ENCODE results near the gene IDH2. TPM values are rescaled to one million over a fixed set of nuclear protein-coding genes. Genes with fewer than 3 reads are reported as not detected.
"Not testable (repeated sequence)": the region's sequence is repeated elsewhere in the genome, so short reads cannot be mapped to it uniquely, and the experiment has no call there.

IDH2 gene
- total RNA-seq, 6 donors from 2014 or later = 41.5 to 72.1 (median 48.7) TPM

DNA sequence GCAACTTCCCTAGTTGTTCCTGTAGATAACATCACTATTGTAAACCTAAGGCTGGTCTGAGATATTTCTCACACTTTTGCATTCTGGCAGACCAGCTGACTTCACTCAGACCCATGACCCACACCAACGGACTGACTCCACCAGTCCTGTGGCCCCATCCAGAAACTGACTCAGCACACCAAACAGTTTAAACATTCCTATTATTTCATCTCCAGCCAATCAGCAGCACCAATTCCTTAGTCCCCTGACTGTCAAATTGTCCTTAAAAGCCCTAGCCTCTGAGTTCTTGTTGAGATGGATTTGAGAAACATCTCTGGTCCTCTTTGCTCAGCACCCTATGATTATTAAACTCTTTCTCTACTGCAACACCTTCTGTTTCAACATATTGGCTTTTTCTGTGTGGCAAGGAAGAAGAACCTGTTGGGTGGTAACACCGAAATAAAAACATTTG is 12.2 kb upstream of the IDH2 start:
- ATAC-seq (ENCODE audit: low FRiP score in 2 of 2) (no peak), DNase-seq (no peak)
- Histone ChIP-seq H3K36me3 (no peaks in the 10 kb centered on the region), H3K4me1 (no peaks in the 10 kb centered on the region), H3K27ac (no peak overlapping the region), H3K9me3 (peaks cover 0 to 16% (median 13%) of the 10 kb centered on the region in 4 donors), H3K27me3 (no peaks in the 10 kb centered on the region), H3K4me3 (no peak overlapping the region)
- 74 to 79% methylated on average over 2 of the region's 2 CpGs for WGBS, 2 donors
- TF ChIP-seq POLR2A (IDR thresholded peaks at IDR 0.05) = no peak
- TF ChIP-seq, protein P1, sequence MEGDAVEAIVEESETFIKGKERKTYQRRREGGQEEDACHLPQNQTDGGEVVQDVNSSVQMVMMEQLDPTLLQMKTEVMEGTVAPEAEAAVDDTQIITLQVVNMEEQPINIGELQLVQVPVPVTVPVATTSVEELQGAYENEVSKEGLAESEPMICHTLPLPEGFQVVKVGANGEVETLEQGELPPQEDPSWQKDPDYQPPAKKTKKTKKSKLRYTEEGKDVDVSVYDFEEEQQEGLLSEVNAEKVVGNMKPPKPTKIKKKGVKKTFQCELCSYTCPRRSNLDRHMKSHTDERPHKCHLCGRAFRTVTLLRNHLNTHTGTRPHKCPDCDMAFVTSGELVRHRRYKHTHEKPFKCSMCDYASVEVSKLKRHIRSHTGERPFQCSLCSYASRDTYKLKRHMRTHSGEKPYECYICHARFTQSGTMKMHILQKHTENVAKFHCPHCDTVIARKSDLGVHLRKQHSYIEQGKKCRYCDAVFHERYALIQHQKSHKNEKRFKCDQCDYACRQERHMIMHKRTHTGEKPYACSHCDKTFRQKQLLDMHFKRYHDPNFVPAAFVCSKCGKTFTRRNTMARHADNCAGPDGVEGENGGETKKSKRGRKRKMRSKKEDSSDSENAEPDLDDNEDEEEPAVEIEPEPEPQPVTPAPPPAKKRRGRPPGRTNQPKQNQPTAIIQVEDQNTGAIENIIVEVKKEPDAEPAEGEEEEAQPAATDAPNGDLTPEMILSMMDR (IDR thresholded peaks at IDR 0.05) = no peak
- TF ChIP-seq EP300 (IDR thresholded peaks at IDR 0.05) = no peak
- no peak for TF ChIP-seq POLR2AphosphoS5 (IDR thresholded peaks at IDR 0.05)

DNA sequence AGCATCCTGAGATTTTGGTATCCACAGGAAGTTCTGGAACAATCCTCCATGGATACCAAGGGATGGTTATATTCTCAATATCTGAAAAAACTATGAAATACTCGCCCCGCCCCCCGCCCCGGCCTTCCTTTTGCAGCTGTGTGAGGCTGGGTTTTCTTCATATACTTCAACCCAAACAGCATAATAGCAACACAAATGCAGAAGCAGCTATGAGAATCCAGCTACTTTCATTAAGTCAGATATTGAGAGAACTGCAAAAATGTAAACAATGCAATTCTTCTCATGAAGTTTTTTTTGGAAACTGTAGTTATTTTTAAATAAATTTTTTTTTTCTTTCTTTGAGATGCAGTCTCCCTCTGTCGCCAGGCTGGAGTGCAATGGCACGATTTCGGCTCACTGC is 10.9 kb upstream of the IDH2 start:
- DNase-seq (no peak), ATAC-seq (ENCODE audit: low FRiP score in 2 of 2) (no peak)
- no peak overlapping the region for H3K4me3 ChIP-seq
- H3K4me1 ChIP-seq = no peaks in the 10 kb centered on the region
- 79 to 81% methylated on average over 6 to 7 of the region's 7 CpGs for WGBS, 2 donors
- no peaks in the 10 kb centered on the region for H3K27me3 ChIP-seq
- no peak overlapping the region for H3K27ac ChIP-seq
- no peaks in the 10 kb centered on the region for H3K36me3 ChIP-seq
- no peak for TF ChIP-seq EP300 (IDR thresholded peaks at IDR 0.05)
- TF ChIP-seq POLR2AphosphoS5 (IDR thresholded peaks at IDR 0.05) = no peak
- TF ChIP-seq, protein P1 (IDR thresholded peaks at IDR 0.05) = no peak
- TF ChIP-seq POLR2A (IDR thresholded peaks at IDR 0.05) = no peak
- peaks cover 0 to 16% (median 13%) of the 10 kb centered on the region in 4 donors for H3K9me3 ChIP-seq

DNA sequence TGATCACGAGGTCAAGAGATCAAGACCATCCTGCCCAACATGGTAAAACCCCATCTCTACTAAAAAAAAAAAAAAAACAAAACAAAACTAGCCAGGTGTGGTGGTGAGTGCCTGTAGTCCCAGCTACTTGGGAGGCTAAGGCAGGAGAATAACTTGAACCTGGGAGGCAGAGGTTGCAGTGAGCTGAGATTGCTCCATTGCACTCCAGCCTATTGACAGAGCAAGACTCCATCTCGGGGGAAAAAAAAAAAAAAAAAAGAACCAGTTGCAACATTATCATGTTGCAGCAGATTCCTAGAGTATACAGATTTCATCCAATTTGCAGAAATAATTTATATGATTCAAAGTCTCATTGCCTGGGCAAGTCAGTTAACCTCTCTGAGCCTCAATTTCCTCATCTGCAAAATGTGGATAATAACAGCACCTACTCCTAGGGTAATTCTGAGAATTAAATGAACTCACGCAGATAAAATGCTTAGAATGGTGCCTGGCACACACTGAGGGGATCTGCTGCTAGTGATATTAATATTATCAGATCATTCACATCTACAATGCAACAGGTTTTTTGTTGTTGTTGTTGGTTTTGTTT is 7.0 kb upstream of the IDH2 start:
- not testable (repeated sequence) for DNase-seq; H3K36me3 ChIP-seq; H3K27ac ChIP-seq; H3K4me1 ChIP-seq; H3K4me3 ChIP-seq; ATAC-seq (ENCODE audit: low FRiP score in 2 of 2); H3K27me3 ChIP-seq; H3K9me3 ChIP-seq
- WGBS, 2 donors = 81 to 82% methylated on average over 3 of the region's 3 CpGs

DNA sequence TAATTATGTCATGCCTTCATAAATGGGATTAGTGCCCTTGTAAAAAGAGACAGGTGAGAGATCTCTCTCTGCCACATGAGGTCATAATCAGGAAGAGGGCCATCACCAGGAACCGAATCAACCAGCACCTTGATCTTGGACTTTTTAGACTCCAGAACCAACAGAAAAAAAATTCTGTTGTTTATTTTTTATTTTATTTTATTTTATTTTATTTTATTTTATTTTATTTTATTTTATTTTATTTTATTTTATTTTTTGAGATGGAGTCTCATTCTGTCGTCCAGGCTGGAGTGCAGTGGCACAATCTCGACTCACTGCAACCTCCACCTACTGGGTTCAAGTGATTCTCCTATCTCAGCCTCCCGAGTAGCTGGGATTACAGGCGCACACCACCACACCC is 5.8 kb upstream of the IDH2 start:
- H3K9me3 ChIP-seq; DNase-seq; ATAC-seq (ENCODE audit: low FRiP score in 2 of 2); H3K4me1 ChIP-seq; H3K36me3 ChIP-seq; H3K4me3 ChIP-seq; H3K27me3 ChIP-seq; H3K27ac ChIP-seq: not testable (repeated sequence)
- WGBS, 2 donors = 89 to 95% methylated on average over 5 of the region's 5 CpGs

DNA sequence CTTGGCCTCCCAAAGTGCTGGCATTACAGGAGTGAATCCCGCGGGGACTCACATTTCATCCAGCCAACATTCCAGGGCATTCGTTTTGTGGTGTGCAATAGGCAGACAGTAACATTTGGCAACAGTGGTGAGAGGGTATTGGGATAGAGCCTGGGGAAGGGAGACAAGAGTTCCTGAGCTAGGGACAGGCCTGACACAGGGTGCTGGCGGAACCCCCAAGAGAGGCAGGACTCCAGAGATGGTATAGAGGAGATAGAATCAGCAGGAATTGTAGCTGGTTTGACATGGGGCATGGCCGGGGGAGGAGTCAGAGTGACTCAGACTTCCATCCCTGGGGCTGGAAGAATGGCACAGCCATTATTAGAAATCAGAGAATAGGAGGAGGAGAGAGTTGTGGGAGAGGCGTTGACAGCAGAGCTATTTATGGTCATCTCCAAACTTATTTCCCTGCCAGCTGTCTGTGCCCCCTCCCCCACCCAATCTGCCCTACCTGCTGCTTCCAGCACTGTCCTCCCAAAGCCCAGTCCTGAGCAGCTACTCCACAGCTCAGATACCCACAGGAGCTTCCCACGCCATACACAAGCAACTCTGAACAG is 4.4 kb upstream of the IDH2 start:
- WGBS, 2 donors = 74 to 80% methylated on average over 7 of the region's 7 CpGs
- Histone ChIP-seq H3K4me3 (no peak overlapping the region), H3K27me3 (no peaks in the 10 kb centered on the region), H3K36me3 (no peaks in the 10 kb centered on the region), H3K27ac (no peak overlapping the region), H3K9me3 (no peaks in the 10 kb centered on the region), H3K4me1 (peaks cover 0 to 15% (median 4%) of the 10 kb centered on the region in 4 donors)
- ATAC-seq (ENCODE audit: low FRiP score in 2 of 2) (no peak), DNase-seq (no peak)
- no peak for TF ChIP-seq EP300 (IDR thresholded peaks at IDR 0.05)
- no peak for TF ChIP-seq POLR2AphosphoS5 (IDR thresholded peaks at IDR 0.05)
- no peak for TF ChIP-seq POLR2A (IDR thresholded peaks at IDR 0.05)
- TF ChIP-seq, protein P1 (IDR thresholded peaks at IDR 0.05) = no peak

DNA sequence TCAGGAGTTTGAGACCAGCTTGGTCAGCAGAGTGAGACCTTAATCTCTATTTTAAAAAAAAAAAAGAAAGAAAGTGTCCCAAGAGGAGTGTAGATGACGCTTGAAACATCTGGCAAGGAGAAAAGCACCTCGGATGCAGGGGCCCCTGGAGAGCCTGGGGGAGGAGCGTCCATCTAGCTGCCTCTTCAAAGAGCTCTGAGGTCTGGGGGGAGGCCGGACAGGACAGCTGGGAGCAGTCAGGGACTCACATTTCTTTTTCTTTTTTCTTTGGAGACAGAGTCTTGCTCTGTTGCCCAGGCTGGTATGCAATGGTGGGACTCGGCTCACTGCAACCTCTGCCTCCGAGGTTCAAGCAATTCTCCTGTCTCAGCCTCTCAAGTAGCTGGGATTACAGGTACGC is 3.3 kb upstream of the IDH2 start:
- Histone ChIP-seq H3K9me3 (no peaks in the 10 kb centered on the region), H3K27ac (no peak overlapping the region), H3K36me3 (no peaks in the 10 kb centered on the region), H3K4me1 (peaks cover 10 to 26% (median 14%) of the 10 kb centered on the region in 4 donors), H3K4me3 (no peak overlapping the region), H3K27me3 (no peaks in the 10 kb centered on the region)
- 83 to 88% methylated on average over 7 of the region's 7 CpGs for WGBS, 2 donors
- no peak for DNase-seq
- TF ChIP-seq EP300 (IDR thresholded peaks at IDR 0.05) (no peak), POLR2AphosphoS5 (IDR thresholded peaks at IDR 0.05) (no peak), POLR2A (IDR thresholded peaks at IDR 0.05) (no peak)
- TF ChIP-seq, protein P1 (IDR thresholded peaks at IDR 0.05) = no peak
- ATAC-seq (ENCODE audit: low FRiP score in 2 of 2) = no peak

All from upper lobe of left lung (tissue), 6 donors.